ENCODE data around the gene MBD6. TPM values are rescaled to one million over a fixed set of nuclear protein-coding genes. Genes with fewer than 3 reads are reported as not detected.

MBD6 gene
- total and polyA plus RNA-seq, 2 of the 13 experiments (the other 11 are each of a cell fraction or from before 2014, with no cell fraction given): 4.1 to 5.9 TPM

GRCh38 chr12:57498571-57498970 is 24.1 kb upstream of the MBD6 start (continued):
- TF ChIP-seq RERE (CRISPR knock-in tag; IDR thresholded peaks at IDR 0.05; ENCODE audit: low read depth): no peak
- no peak for TF ChIP-seq RBFOX2 (IDR thresholded peaks at IDR 0.05; ENCODE audit: low read depth, low read length)

GRCh38 chr12:57500213-57500612 is 22.4 kb upstream of the MBD6 start:
- H3K4me2 ChIP-seq (ENCODE audit: low read depth, low read length): no peak overlapping the region
- no peak for ATAC-seq
- H3K27me3 ChIP-seq (ENCODE audit: control insufficient read depth in 1 of 2, insufficient read depth in 2 of 2, low read length in 2 of 2): no peaks in the 10 kb centered on the region
- BruUV-seq (replicated peaks): no TSS peak
- H3K9ac ChIP-seq (ENCODE audit: insufficient read depth, low read depth, low read length): no peak overlapping the region
- no peak for DNase-seq (ENCODE audit: low spot score)
- POLR2A ChIA-PET: interaction anchor here (1.2 to 9.0 kb wide), 2 partner anchors 10 to 18 kb away, joined by 3 to 90 read pairs; partner anchors contain the start of gene DDIT3
- H3K27ac ChIP-seq (ENCODE audit: extremely low read length, insufficient read depth, low read length): no peak overlapping the region
- H4K20me1 ChIP-seq (ENCODE audit: insufficient read depth, low read length): no peaks in the 10 kb centered on the region
- no peak overlapping the region for H2AFZ ChIP-seq (ENCODE audit: low read length)
- H3K9me3 ChIP-seq (ENCODE audit: low read length): no peaks in the 10 kb centered on the region
- CTCF ChIA-PET (ENCODE audit: low intra/inter-chr PET ratio, low total read pairs): no interaction called here
- no peaks in the 10 kb centered on the region for H3K79me2 ChIP-seq (ENCODE audit: insufficient read depth, low read length)
- 99% methylated on average over 10 of the region's 11 CpGs for WGBS (ENCODE audit: low lambda C conversion rate)
- H3K4me1 ChIP-seq (ENCODE audit: insufficient read depth, low read length): peaks cover 10% of the 10 kb centered on the region
- no peak for FAIRE-seq
- H3K4me3 ChIP-seq (replicated peaks in 1 of 3; ENCODE audit: insufficient read depth in 1 of 3, low read depth in 2 of 3, low read length in 3 of 3): no peak overlapping the region
- in situ Hi-C loops (cut with HindIII; ENCODE audit: extremely low pct_ligation_motif_present, low pct_unique_long_range_greater_than_20kb): no loop called here
- TF ChIP-seq IRF1 (CRISPR knock-in tag; IDR thresholded peaks at IDR 0.05; ENCODE audit: low read depth) (no peak), ZNF670 (CRISPR knock-in tag; IDR thresholded peaks at IDR 0.05; ENCODE audit: borderline replicate concordance) (no peak), SOX6 (IDR thresholded peaks at IDR 0.05) (no peak), SOX6 (CRISPR knock-in tag; IDR thresholded peaks at IDR 0.05) (no peak), LRRFIP1 (CRISPR knock-in tag; conservative IDR thresholded peaks at IDR 0.05) (no peak), DBP (CRISPR knock-in tag; IDR thresholded peaks at IDR 0.05; ENCODE audit: not compliant biosample characterization) (no peak)
- H3K36me3 ChIP-seq (replicated peaks in 1 of 2; ENCODE audit: control insufficient read depth in 1 of 2, insufficient read depth in 2 of 2, low read length in 2 of 2): peaks cover 23 to 61% of the 10 kb centered on the region in 2 experiments; a peak in 4 of 5 replicates
- intact Hi-C loops (cut with micrococcal nuclease; ENCODE audit: unreplicated experiment): no loop called here

Measured in HepG2 (cell line).